GM21619 (cell line): ENCODE data around the gene TSPAN33.
A peak's percentile ranks its signal among the peaks of the same experiment; 100 is the strongest.
"Not testable (repeated sequence)": the region's sequence is repeated elsewhere in the genome, so short reads cannot be mapped to it uniquely, and the experiment has no call there.

Experiments used
- ATAC-seq: cut with Tn5 transposase; IDR thresholded peaks from one replicate; pipeline ENCODE4 v1.9.1; 2021; ENCODE audit not compliant: unreplicated experiment

The TSPAN33 gene

DNA sequence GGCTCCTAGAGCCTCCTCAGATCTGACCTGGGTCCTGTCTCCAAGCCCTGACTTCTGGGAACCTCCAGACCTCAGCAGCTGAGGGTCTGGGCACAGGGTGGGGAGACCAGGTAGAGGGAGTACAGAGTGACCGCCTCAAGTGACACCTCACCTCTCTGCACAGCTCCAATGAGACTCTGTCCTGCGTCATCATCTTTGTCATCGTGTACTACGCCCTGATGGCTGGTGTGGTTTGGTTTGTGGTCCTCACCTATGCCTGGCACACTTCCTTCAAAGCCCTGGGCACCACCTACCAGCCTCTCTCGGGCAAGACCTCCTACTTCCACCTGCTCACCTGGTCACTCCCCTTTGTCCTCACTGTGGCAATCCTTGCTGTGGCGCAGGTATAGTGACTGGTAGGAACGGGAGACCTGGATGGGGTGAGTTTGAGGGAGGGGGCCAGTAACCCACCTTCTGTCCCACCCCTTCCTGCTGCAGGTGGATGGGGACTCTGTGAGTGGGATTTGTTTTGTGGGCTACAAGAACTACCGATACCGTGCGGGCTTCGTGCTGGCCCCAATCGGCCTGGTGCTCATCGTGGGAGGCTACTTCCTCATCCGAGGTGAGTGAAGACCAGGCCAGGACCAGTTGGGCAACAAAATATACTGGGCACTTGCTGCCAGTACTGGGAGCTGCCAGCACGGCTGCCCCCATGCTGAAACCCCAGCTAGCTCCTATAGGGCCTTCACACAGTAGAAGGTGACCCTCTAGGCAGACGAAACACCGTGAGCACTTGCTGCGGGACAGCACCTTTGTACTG is 61.7 kb downstream of the TSPAN33 start:
- no peak for ATAC-seq

DNA sequence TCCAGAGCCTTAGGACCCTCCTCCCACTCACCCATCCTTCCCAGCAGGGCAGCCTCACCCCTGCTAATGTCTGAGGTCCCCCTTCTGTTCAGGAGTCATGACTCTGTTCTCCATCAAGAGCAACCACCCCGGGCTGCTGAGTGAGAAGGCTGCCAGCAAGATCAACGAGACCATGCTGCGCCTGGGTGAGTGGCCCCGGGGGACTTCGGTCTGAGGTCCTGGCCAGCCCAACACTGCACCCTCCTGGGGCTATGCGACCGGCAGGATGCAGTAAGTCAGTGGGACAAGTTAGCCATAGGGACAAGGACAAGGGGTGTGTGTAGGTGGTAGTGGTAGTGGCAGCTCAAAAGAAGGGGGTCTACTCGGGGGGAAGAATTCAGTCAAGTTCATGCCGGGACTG is 64.2 kb downstream of the TSPAN33 start:
- no peak for ATAC-seq

DNA sequence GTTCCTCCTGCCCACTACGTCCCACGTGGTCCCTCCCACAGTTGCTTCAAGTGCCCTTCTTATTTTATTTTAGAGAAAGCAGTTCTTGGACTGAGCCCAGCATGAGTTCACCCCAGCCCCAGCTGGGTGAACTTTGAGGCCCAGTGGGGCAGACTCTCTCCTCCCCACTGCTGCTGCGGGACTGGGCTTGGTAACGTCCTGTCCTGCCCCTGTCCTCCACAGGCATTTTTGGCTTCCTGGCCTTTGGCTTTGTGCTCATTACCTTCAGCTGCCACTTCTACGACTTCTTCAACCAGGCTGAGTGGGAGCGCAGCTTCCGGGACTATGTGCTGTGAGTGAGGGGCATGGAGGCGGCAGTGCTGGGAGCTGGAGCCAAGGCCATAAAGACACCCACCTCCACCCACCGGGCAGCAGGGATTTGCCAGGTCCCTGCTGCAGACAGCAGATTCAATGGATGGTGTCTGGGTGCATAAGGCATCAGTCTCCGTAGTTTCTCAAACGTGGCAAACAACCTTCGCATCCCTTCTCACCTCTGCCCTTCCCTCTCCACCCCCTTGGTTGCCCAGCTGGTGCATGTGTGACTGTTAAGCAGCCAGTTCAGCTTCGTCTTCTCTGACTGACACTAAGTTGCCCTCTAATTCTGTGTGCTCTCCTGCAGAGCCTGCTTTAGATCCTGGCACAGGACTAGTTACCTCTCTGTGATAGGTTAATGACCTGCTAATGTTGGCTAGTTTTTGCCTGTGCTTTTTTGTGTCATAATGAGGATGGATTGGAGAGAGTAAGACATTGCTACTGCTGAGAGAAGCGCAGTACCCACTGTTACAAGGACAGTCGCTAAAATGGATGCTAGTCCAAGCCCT is 64.8 kb downstream of the TSPAN33 start:
- ATAC-seq = no peak

DNA sequence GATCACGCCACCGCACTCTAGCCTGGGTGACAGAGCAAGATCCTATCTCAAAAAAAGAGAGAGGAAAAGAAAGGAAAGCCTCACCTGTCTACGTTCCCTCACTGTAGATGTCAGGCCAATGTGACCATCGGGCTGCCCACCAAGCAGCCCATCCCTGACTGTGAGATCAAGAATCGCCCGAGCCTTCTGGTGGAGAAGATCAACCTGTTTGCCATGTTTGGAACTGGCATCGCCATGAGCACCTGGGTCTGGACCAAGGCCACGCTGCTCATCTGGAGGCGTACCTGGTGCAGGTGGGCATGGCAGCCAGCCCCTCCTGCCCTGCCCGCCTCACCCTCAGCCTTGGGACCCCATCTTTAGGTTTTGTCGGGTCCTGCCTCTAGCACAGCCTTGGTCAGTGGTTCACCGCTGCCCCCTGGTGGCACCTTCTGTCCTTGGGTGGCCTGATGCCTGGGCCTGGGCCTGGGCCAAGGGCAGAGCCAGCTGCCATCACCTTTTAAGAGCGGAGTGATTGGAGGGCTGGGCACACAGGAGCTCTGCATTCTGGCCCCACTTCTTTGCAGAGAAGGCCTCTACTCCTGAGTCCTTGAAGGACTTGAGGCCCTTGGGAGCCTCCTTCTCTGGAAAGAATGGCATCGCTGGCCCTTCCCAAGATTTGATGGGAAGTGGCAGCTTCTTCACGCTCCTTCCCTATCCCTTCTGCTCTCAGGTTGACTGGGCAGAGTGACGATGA is 65.9 kb downstream of the TSPAN33 start:
- ATAC-seq = peak; percentile 64

DNA sequence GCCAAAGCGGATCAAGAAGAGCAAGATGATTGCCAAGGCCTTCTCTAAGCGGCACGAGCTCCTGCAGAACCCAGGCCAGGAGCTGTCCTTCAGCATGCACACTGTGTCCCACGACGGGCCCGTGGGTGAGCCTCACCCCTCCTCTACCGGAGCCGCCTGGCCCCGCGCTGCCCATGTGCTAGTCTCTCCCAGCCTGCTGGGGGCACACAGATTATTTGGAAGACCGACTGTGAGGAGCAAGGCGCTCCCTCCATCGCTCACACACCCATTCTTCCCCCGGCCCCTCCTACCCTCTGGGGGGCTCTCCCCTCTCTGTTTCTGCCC is 66.4 kb downstream of the TSPAN33 start:
- no peak for ATAC-seq

DNA sequence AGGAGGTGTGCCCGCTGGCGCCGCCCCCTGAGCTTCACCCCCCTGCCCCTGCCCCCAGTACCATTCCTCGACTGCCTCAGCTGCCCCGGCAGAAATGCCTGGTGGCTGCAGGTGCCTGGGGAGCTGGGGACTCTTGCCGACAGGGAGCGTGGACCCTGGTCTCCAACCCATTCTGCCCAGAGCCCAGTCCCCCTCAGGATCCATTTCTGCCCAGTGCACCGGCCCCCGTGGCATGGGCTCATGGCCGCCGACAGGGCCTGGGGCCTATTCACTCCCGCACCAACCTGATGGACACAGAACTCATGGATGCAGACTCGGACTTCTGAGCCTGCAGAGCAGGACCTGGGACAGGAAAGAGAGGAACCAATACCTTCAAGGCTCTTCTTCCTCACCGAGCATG is 67.6 kb downstream of the TSPAN33 start:
- no peak for ATAC-seq

DNA sequence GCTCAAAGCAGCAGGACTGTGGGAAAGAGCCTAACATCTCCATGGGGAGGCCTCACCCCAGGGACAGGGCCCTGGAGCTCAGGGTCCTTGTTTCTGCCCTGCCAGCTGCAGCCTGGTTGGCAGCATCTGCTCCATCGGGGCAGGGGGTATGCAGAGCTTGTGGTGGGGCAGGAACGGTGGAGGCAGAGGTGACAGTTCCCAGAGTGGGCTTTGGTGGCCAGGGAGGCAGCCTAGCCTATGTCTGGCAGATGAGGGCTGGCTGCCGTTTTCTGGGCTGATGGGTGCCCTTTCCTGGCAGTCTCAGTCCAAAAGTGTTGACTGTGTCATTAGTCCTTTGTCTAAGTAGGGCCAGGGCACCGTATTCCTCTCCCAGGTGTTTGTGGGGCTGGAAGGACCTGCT is 68.1 kb downstream of the TSPAN33 start:
- no peak for ATAC-seq

DNA sequence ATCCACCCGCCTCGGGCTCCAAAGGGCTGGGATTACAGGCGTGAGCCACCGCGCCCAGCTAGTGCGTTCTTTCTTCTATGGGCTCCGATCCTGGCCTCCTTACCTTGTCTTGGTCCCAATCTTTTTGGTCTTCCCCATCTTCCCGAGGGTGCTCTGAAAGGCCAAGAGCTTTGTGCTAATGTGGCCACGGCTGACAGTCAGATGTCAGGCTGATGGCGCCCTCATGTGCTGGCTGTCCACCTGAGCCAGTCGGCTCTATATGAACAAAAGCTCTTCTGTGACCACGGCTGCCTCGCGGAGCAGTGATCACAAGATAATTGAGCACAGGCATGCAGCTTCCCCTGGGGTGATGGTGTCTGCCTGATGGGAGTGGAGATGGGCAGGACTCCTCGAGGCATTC is 69.3 kb downstream of the TSPAN33 start:
- ATAC-seq = no peak

DNA sequence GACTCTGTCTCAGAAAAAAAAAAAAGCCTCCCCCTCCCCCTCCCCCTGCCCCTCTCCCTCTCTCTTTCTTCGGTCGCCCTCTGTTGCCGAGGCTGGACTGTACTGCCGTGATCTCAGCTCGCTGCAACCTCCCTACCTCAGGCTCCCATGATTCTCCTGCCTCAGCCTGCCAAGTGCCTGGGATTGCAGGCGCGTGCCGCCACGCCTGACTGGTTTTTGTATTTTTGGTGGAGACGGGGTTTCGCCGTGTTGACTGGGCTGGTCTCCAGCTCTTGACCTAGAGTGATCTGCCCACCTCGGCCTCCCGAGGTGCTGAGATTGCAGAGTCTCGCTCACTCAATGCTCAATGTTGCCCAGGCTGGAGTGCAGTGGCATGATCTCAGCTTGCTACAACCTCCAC is 71.2 kb downstream of the TSPAN33 start:
- not testable (repeated sequence) for ATAC-seq

DNA sequence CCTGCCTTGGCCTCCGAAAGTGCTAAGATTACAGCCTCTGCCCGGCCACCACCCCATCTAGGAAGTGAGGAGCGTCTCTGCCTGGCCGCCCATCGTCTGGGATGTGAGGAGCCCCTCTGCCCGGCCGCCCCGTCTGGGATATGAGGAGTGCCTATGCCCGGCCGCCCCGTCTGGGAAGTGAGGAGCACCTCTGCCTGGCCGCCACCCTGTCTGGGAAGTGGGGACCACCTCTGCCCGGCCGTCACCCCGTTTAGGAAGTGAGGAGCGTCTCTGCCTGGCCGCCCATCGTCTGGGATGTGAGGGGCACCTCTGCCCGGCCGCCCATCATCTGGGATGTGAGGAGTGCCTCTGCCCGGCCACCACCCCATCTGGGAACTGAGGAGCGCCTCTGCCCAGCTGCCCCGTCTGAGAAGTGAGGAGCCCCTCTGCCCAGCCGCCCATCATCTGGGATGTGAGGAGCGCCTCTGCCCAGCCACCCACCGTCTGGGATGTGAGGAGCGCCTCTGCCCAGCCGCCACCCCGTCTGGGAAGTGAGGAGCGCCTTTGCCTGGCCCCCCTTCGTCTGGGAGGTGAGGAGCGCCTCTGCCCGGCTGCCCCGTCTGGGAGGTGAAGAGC is 71.7 kb downstream of the TSPAN33 start:
- ATAC-seq = not testable (repeated sequence)

DNA sequence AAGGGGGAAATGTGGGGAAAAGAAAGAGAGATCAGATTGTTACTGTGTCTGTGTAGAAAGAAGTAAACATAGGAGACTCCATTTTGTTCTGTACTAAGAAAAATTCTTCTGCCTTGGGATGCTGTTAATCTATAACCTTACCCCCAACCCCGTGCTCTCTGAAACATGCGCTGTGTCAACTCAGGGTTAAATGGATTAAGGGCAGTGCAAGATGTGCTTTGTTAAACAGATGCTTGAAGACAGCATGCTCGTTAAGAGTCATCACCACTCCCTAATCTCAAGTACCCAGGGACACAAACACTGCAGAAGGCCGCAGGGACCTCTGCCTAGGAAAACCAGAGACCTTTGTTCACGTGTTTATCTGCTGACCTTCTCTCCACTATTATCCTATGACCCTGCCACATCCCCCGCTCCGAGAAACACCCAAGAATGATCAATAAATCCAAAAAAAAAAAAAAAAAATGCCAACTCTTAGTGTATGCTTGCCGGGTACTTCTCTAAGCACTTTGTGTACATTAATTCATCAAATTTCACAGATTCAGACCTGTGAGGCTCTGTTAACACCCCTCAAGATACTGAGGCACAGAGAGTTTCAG is 72.4 kb downstream of the TSPAN33 start:
- ATAC-seq = not testable (repeated sequence)

DNA sequence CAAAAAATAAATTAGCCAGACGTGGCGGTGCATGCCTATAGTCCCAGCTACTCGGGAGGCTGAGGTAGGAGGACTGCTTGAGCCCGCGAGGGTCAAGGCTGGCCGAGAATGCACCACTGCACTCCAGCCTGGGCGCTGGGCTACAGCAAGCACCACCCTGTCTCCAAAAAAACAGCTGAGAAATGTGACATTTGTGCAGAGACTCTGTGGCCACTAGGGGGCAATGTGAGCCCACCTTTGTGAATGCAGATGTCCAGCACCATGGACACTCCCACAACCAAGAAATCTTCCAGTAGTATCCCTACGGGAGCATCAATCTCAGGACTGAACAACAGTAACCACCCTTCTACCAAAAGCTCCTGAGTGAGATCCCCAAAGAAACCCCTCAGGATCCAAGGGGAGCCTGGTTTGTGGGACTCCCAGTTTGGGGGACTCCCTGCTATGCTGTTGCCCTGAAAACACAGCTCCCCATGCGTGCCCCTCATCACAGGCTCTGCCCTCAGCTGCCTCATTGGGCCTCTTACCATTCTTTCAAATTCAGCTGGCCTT is 74.1 kb downstream of the TSPAN33 start:
- ATAC-seq = no peak

DNA sequence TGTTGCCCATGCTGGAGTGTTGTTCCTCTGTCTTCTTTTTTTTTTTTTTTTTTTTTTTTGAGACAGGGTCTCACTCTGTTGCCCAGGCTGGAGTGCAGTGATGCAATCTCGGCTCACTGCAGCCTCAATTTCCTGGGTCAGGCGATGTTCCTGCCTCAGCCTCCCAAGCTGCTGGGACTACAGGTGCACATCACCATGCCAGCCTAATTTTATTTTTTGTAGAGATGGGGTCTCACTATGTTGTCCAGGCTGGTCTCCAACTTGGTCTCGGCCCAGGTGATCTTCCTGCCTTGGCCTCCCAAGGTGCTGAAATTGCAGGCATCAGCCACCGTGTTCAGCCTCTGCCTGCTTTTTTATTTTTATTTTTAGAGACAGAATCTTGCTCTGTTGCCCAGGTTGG is 74.7 kb downstream of the TSPAN33 start:
- not testable (repeated sequence) for ATAC-seq
